NCI-H748 (cell line): Measurements from ENCODE around the gene FAM78A.
"Not testable (repeated sequence)": the region's sequence is repeated elsewhere in the genome, so short reads cannot be mapped to it uniquely, and the experiment has no call there.

Experiments used
- DNase-seq: peaks from one replicate; lab custom pipeline; 2025; ENCODE audit not compliant: unreplicated experiment; lab: John Stamatoyannopoulos, UW

The FAM78A gene

DNA sequence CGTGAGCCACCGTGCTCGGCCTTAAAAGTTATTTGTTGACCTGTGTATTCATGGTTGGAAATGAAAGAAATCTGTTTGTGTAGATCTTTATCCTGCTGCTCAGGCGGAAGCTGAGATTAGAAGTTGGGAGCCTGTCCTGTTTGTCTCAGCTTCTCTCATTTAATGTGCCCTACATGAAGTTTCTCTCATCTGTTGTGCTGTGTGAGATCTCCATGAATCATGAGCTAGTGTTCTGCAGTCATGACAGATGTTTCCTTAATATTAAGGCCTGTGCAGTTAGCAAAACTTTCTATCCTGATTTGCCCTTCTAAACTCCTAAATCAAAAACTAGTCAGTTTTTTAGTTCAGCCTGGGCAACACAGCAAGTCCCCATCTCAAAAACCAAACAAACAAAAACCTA, 59.5 kb downstream of the FAM78A start:
- no peak for DNase-seq

DNA sequence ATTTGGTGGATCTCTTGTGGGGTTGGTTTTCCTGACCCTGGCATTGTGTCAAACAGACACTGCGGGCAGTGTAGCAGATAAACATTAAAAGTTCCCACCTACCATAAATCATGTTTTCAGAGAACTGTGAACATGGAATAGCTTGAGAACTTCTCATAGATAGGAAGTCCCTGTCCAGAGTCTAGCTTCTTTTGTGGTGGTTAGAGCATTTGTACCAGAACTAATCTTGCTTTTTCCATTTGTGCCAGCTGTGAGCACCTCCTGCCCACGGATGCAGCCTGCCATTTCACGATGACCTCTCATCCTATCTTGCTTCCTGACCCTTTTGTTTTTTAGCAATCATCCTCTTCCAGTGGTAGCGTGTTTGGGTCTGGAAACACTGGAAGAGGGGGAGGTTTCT, 61.4 kb downstream of the FAM78A start:
- no peak for DNase-seq

DNA sequence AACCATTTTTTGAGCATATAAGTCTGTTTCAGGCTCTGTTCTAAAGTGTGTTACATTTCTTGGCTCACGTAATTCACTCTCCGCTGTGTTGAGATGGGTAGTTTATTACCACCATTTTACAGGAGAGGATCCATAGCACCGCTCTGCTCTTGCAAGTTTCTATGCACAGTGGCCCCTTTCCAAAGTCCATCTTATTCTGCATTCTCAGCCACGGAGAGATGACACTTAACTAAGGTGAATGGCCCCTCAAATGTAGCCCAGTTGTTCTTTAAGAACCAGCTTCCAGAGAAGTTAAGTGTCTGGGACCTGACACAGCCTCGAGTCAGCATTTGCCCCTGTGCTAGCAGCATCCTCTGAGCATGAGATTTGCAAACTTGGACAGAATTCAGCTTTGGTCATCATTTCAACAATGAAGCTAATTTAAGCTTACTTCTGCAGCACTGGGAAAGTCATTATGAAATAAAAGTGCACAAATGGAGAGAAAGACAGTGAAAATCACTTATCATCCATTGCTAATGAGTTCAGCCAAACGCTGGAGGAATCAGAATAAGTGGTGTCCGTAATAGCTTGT, 61.9 kb downstream of the FAM78A start:
- DNase-seq, result no peak

GRCh38 chr9:131211920-131212319, 64.4 kb downstream of the FAM78A start:
- not testable (repeated sequence) for DNase-seq
